Measurements from ENCODE around the gene MYO1E.

- TF ChIP-seq CTCF (IDR thresholded peaks at IDR 0.05) = no peak
- no peak for TF ChIP-seq POLR2A (IDR thresholded peaks at IDR 0.05)
Measured at GRCh38 chr15:59373215-59373614, 544 bp upstream of the MYO1E start.
